Panc1 (cell line): ENCODE data around the gene EEF2K. TPM values are rescaled to one million over a fixed set of nuclear protein-coding genes. Genes with fewer than 3 reads are reported as not detected.
A peak's percentile ranks its signal among the peaks of the same experiment; 100 is the strongest.

Source experiments
- ATAC-seq: fragments of 200-7000 bp; cut with Tn5 transposase; 2 replicates; pipeline ENCODE4 v1.9.1; 2020; ENCODE audit warnings: mild to moderate bottlenecking, moderate library complexity
- BruUV-seq: library from RNA; stranded (reverse); fragments of 400-500 nt; replicated peaks from 2 replicates; lab custom pipeline; 2021; lab: Mats Ljungman, UMichigan
- CTCF ChIA-PET: fragments of 300-600 bp; sonication (Branson Sonifier 250); formaldehyde crosslinking; loops from one replicate; lab custom pipeline; 2022; ENCODE audit warnings: antibody characterized with exemption; lab: Charles Lee
- POLR2A ChIA-PET: fragments of 300-600 bp; sonication (Branson Sonifier 250); formaldehyde crosslinking; loops from one replicate; lab custom pipeline; 2022; ENCODE audit warnings: antibody characterized with exemption; lab: Charles Lee
- DNase-seq: peaks from one replicate; pipeline ENCODE4 v3.0.0-alpha.2; 2010; ENCODE audit warnings: low read depth, low spot score
- H3K27ac ChIP-seq: 2 replicates; pipeline ENCODE4 v1.5.1; 2011; ENCODE audit warnings: mild to moderate bottlenecking, low read length, inconsistent platforms
- H3K27me3 ChIP-seq: fragments of 200-500 bp; sonication (Bioruptor generic); 2 replicates; pipeline ENCODE4 v1.6.0; 2014; ENCODE audit warnings: low read length, inconsistent platforms; ENCODE audit not compliant: control insufficient read depth, insufficient read depth
- H3K36me3 ChIP-seq: fragments of 200-500 bp; sonication (Bioruptor generic); 2 replicates; pipeline ENCODE4 v1.5.1; 2014; ENCODE audit warnings: inconsistent platforms, mild to moderate bottlenecking, low read length, moderate library complexity; ENCODE audit not compliant: control insufficient read depth, insufficient read depth
- H3K4me1 ChIP-seq: 2 replicates; pipeline ENCODE4 v1.5.1; 2011; ENCODE audit warnings: inconsistent platforms, mild to moderate bottlenecking, low read length, moderate library complexity; ENCODE audit not compliant: control insufficient read depth, insufficient read depth
- H3K4me3 ChIP-seq, 2 experiments: 2 replicates each; pipeline ENCODE4 v1.5.1; 2011 to 2012; ENCODE audit warnings: low read depth in 2 of 2, low read length in 2 of 2, mild to moderate bottlenecking in 2 of 2, inconsistent platforms in 1 of 2, moderate library complexity in 1 of 2
- H3K9me3 ChIP-seq: fragments of 200-500 bp; sonication (Bioruptor generic); 2 replicates; pipeline ENCODE4 v1.5.1; 2014; ENCODE audit warnings: low read depth, mild to moderate bottlenecking, inconsistent platforms, low read length, moderate library complexity; ENCODE audit not compliant: control insufficient read depth, insufficient read depth
- POLR2AphosphoS5 ChIP-seq: IDR thresholded peaks from 2 replicates; pipeline ENCODE4 v1.6.1; 2012; ENCODE audit warnings: mild to moderate bottlenecking, low read depth, low read length, moderate library complexity
- SIN3A ChIP-seq: IDR thresholded peaks from 2 replicates; pipeline ENCODE4 v1.6.1; 2012; ENCODE audit warnings: low read depth, mild to moderate bottlenecking, low read length, moderate library complexity, borderline replicate concordance; ENCODE audit not compliant: insufficient read depth
- TCF7L2 ChIP-seq: IDR thresholded peaks from 2 replicates; pipeline ENCODE4 v1.6.1; 2011; ENCODE audit warnings: mild to moderate bottlenecking, low read depth, low read length, inconsistent platforms
- in situ Hi-C: cut with HindIII; loops from 2 replicates; pipeline ENCODE4 v1.10.0; 2016; ENCODE audit warnings: low sequenced_read_pairs, low pct_unique_long_range_greater_than_20kb
- intact Hi-C: fragments of 100-400 bp; cut with micrococcal nuclease; formaldehyde crosslinking; loops from one replicate; pipeline ENCODE4 v1.10.0; 2022; ENCODE audit not compliant: unreplicated experiment
- total RNA-seq: library from RNA; stranded (reverse); gene quantifications from one replicate; pipeline ENCODE4 v1.2.1, GENCODE V29; 2021; ENCODE audit not compliant: unreplicated experiment
- TF ChIP-seq, protein P1 (sequence below): fragments of 450-650 bp; IDR thresholded peaks from 2 replicates; pipeline ENCODE4 v1.5.1; 2017; ENCODE audit warnings: mild to moderate bottlenecking
- TF ChIP-seq, protein P2 (sequence below), 2 experiments: IDR thresholded peaks; 2 replicates each; pipeline ENCODE4 v1.6.1; 2011 to 2012; ENCODE audit warnings: low read depth in 2 of 2, control low read depth in 1 of 2, low read length in 1 of 2, mild to moderate bottlenecking in 1 of 2, moderate library complexity in 1 of 2; ENCODE audit not compliant: insufficient read depth in 1 of 2

Gene EEF2K
- total RNA-seq, 1 experiment from 2014 or later = 15.0 TPM

DNA sequence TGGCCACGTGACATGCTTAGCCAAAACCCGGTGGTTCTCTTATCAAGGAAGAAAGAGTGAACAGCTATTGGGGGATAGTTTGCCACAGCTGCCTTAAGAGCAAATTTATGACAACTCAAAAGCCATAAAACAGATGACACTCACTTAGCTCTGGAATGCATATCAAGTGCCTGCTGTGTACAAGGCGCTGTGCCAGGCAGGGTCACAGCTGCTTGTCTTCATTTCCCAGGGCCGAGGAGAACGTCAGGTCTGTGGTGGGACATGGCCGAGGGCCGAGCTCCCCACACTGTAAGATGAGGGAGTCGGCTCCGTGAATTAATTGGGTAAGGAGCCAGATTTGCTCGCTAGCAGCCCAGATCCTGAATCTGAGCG, 14.0 kb downstream of the EEF2K start:
- no peaks in the 10 kb centered on the region for H3K9me3 ChIP-seq
- CTCF ChIA-PET = interaction anchor here (0.5 kb wide), 1 partner anchor 47 kb away, joined by 3 read pairs; no protein-coding TSS in a partner anchor
- intact Hi-C loops = no loop called here
- ATAC-seq = no peak
- TF ChIP-seq, protein P1, sequence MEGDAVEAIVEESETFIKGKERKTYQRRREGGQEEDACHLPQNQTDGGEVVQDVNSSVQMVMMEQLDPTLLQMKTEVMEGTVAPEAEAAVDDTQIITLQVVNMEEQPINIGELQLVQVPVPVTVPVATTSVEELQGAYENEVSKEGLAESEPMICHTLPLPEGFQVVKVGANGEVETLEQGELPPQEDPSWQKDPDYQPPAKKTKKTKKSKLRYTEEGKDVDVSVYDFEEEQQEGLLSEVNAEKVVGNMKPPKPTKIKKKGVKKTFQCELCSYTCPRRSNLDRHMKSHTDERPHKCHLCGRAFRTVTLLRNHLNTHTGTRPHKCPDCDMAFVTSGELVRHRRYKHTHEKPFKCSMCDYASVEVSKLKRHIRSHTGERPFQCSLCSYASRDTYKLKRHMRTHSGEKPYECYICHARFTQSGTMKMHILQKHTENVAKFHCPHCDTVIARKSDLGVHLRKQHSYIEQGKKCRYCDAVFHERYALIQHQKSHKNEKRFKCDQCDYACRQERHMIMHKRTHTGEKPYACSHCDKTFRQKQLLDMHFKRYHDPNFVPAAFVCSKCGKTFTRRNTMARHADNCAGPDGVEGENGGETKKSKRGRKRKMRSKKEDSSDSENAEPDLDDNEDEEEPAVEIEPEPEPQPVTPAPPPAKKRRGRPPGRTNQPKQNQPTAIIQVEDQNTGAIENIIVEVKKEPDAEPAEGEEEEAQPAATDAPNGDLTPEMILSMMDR = no peak
- TF ChIP-seq SIN3A = no peak
- H3K27me3 ChIP-seq = no peaks in the 10 kb centered on the region
- no peak overlapping the region for H3K4me3 ChIP-seq
- in situ Hi-C loops = no loop called here
- no peak overlapping the region for H3K27ac ChIP-seq
- POLR2A ChIA-PET = no interaction called here
- H3K4me1 ChIP-seq = no peaks in the 10 kb centered on the region
- no TSS peak for BruUV-seq
- H3K36me3 ChIP-seq = no peaks in the 10 kb centered on the region
- no peak for DNase-seq

DNA sequence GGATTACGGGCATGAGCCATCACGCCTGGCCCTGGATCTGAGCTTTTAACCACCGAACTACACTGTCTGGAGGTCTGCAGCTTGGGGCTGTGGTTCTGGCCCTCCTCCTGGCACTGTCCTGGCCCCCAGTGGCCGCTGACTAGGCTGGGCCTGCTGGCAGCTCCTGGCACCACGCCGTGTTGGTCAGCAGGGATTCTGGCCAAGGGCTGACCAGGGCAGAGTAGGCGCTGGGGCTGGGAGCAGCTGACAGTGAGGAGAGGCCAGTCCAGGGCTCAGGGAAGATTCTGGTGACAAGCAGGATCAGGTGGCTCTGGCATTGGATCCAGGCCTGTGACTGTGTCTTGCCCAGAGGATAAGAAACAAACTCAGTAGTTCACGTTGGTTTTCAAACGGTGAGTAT, 14.6 kb downstream of the EEF2K start:
- ChIA-PET CTCF (interaction anchor here (0.5 kb wide), 1 partner anchor 46 kb away, joined by 3 read pairs; no protein-coding TSS in a partner anchor), POLR2A (no interaction called here)
- no peaks in the 10 kb centered on the region for H3K36me3 ChIP-seq
- DNase-seq (no peak), ATAC-seq (peak; percentile 60)
- H3K9me3 ChIP-seq = no peaks in the 10 kb centered on the region
- no peak overlapping the region for H3K27ac ChIP-seq
- H3K27me3 ChIP-seq = no peaks in the 10 kb centered on the region
- TF ChIP-seq POLR2AphosphoS5 (no peak), TCF7L2 (no peak), SIN3A (no peak)
- TF ChIP-seq, protein P2, sequence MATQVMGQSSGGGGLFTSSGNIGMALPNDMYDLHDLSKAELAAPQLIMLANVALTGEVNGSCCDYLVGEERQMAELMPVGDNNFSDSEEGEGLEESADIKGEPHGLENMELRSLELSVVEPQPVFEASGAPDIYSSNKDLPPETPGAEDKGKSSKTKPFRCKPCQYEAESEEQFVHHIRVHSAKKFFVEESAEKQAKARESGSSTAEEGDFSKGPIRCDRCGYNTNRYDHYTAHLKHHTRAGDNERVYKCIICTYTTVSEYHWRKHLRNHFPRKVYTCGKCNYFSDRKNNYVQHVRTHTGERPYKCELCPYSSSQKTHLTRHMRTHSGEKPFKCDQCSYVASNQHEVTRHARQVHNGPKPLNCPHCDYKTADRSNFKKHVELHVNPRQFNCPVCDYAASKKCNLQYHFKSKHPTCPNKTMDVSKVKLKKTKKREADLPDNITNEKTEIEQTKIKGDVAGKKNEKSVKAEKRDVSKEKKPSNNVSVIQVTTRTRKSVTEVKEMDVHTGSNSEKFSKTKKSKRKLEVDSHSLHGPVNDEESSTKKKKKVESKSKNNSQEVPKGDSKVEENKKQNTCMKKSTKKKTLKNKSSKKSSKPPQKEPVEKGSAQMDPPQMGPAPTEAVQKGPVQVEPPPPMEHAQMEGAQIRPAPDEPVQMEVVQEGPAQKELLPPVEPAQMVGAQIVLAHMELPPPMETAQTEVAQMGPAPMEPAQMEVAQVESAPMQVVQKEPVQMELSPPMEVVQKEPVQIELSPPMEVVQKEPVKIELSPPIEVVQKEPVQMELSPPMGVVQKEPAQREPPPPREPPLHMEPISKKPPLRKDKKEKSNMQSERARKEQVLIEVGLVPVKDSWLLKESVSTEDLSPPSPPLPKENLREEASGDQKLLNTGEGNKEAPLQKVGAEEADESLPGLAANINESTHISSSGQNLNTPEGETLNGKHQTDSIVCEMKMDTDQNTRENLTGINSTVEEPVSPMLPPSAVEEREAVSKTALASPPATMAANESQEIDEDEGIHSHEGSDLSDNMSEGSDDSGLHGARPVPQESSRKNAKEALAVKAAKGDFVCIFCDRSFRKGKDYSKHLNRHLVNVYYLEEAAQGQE (IDR thresholded peaks at IDR 0.05; ENCODE audit: insufficient read depth in 1 of 2, low read depth in 2 of 2, low read length in 1 of 2) = no peak
- TF ChIP-seq, protein P1 = no peak
- intact Hi-C loops (no loop called here), in situ Hi-C loops (no loop called here)
- BruUV-seq = no TSS peak
- H3K4me1 ChIP-seq = no peaks in the 10 kb centered on the region
- no peak overlapping the region for H3K4me3 ChIP-seq
